Left lung (tissue), 10 donors: ENCODE data around the gene GATA5. TPM values are rescaled to one million over a fixed set of nuclear protein-coding genes. Genes with fewer than 3 reads are reported as not detected.

Experiments
- ATAC-seq: fragments of 200-7000 bp; cut with Tn5 transposase; one replicate; pipeline ENCODE4 v1.9.1; 2020; ENCODE audit warnings: moderate library complexity
- DNase-seq, 4 donors: peaks; one replicate each; pipeline ENCODE4 v3.0.0-alpha.2; 2013 to 2020
- H3K27ac ChIP-seq, 2 donors: fragments of 200-600 bp; sonication (generic) in 1 of 2; one replicate each; pipeline versions ENCODE4 v1.5.0 to v1.8.0; 2020 to 2021
- H3K27me3 ChIP-seq, 2 donors: fragments of 200-600 bp; sonication (generic) in 1 of 2; one replicate each; pipeline versions ENCODE4 v1.5.0 to v1.8.0; 2020 to 2021
- H3K36me3 ChIP-seq, 2 donors: fragments of 200-600 bp; sonication (generic) in 1 of 2; one replicate each; pipeline versions ENCODE4 v1.5.0 to v1.8.0; 2020 to 2021
- H3K4me1 ChIP-seq, 2 donors: fragments of 200-600 bp; one replicate each; pipeline ENCODE4 v1.8.0; 2021
- H3K4me3 ChIP-seq, 2 donors: fragments of 200-600 bp; sonication (generic) in 1 of 2; one replicate each; pipeline versions ENCODE4 v1.5.0 to v1.8.0; 2020 to 2021; ENCODE audit warnings: mild to moderate bottlenecking in 1 of 2
- H3K9me3 ChIP-seq, 2 donors: fragments of 200-600 bp; sonication (generic) in 1 of 2; one replicate each; pipeline versions ENCODE4 v1.5.0 to v1.8.0; 2020 to 2021
- intact Hi-C, 2 donors: fragments of 100-400 bp; cut with DNase I; formaldehyde crosslinking; loops; one replicate each; pipeline versions ENCODE4 v1.11.2 to v1.14.2; 2022
- polyA plus RNA-seq, 6 donors: library from polyadenylated mRNA; unstranded; fragments of 120-200 nt; gene quantifications; one replicate each; pipeline ENCODE4 v1.2.1, GENCODE V29; 2013; ENCODE audit not compliant: insufficient read length in 6 of 6
- total RNA-seq, 2 donors: library from RNA; stranded (reverse); fragmentation: NEBNext Ultra II Directional; extraction: Animal tissue kit (Norgen Biotek cat#: 25700); gene quantifications; one replicate each; pipeline ENCODE4 v1.2.1, GENCODE V29; 2021
- TF ChIP-seq, protein P1 (sequence below), 2 donors: fragments of 200-600 bp; sonication (generic) in 1 of 2; IDR thresholded peaks; one replicate each; pipeline versions ENCODE4 v1.5.0 to v1.8.0; 2021; ENCODE audit warnings: antibody characterized with exemption in 2 of 2
- donor health status: DM: no; HTN: yes; CAD: no.
- donor health status: DM: no; HTN: no; CAD: no.

GATA5 gene
- total and polyA plus RNA-seq, 8 donors, result 0.84 to 45.8 (median 30.9) TPM

GRCh38 chr20:62522748-62523396 is 47.1 kb upstream of the GATA5 start:
- intact Hi-C loops, result no loop called here
- DNase-seq, result no peak
- no peaks in the 10 kb centered on the region for H3K36me3 ChIP-seq
- peaks cover 14 to 95% of the 10 kb centered on the region in 2 donors for H3K27me3 ChIP-seq
- H3K27ac ChIP-seq, result no peak overlapping the region
- TF ChIP-seq, protein P1, sequence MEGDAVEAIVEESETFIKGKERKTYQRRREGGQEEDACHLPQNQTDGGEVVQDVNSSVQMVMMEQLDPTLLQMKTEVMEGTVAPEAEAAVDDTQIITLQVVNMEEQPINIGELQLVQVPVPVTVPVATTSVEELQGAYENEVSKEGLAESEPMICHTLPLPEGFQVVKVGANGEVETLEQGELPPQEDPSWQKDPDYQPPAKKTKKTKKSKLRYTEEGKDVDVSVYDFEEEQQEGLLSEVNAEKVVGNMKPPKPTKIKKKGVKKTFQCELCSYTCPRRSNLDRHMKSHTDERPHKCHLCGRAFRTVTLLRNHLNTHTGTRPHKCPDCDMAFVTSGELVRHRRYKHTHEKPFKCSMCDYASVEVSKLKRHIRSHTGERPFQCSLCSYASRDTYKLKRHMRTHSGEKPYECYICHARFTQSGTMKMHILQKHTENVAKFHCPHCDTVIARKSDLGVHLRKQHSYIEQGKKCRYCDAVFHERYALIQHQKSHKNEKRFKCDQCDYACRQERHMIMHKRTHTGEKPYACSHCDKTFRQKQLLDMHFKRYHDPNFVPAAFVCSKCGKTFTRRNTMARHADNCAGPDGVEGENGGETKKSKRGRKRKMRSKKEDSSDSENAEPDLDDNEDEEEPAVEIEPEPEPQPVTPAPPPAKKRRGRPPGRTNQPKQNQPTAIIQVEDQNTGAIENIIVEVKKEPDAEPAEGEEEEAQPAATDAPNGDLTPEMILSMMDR (IDR thresholded peaks at IDR 0.05), result no peak
- no peak overlapping the region for H3K4me3 ChIP-seq
- no peaks in the 10 kb centered on the region for H3K4me1 ChIP-seq
- no peak for ATAC-seq
- H3K9me3 ChIP-seq, result no peaks in the 10 kb centered on the region

DNA sequence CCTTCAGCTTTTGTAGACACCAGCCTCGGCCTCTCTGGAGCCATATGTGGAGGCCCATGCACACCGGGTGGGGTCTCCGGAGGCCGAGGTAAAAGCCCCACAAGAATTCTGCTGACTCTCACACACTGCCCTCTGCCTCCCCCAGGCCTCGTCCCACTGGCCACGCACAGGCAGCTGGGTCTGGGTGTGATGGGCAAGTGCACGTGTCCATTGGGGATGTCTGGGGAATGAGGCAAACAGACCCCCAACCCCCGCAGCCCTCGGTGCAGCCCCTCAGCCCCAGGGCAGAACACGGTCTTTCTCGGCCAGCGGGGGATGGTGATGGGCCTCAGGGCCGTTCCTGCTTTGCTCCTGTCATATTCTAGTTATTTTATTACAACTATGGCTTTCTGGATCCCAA is 44.0 kb upstream of the GATA5 start:
- TF ChIP-seq, protein P1 (IDR thresholded peaks at IDR 0.05), result no peak
- H3K27ac ChIP-seq, result no peak overlapping the region
- peaks cover 5 to 92% of the 10 kb centered on the region in 2 donors for H3K27me3 ChIP-seq
- no peaks in the 10 kb centered on the region for H3K4me1 ChIP-seq
- no peaks in the 10 kb centered on the region for H3K36me3 ChIP-seq
- no peaks in the 10 kb centered on the region for H3K9me3 ChIP-seq
- ATAC-seq (no peak), DNase-seq (no peak)
- no peak overlapping the region for H3K4me3 ChIP-seq
- intact Hi-C loops, result no loop called here

DNA sequence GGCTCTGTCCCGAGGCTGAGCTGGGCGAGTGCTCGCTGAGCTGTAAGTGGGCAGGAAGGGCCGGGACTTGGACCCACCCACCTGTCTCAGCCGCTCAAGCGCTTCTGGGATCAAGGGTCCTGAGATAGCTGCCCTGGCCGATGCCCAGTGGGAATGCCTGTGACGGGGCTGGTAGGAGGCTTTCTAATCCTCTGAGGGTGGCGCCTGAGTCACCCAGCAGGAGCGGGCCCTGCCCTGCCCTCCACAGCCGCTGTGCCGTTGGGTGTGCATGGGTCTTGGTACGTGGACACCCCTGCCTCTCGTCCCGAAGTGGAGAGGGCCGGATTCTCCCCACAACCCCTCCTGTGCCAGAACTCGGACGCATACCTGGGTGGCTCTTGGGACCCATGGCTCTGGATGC is 43.1 kb upstream of the GATA5 start:
- no peak overlapping the region for H3K27ac ChIP-seq
- no peaks in the 10 kb centered on the region for H3K36me3 ChIP-seq
- no peaks in the 10 kb centered on the region for H3K4me1 ChIP-seq
- TF ChIP-seq, protein P1 (IDR thresholded peaks at IDR 0.05), result no peak
- DNase-seq (no peak), ATAC-seq (no peak)
- peaks cover 0 to 92% of the 10 kb centered on the region in 2 donors for H3K27me3 ChIP-seq
- intact Hi-C loops, result no loop called here
- H3K9me3 ChIP-seq, result no peaks in the 10 kb centered on the region
- no peak overlapping the region for H3K4me3 ChIP-seq

- Histone ChIP-seq H3K27ac (no peak overlapping the region), H3K36me3 (no peaks in the 10 kb centered on the region), H3K4me3 (no peak overlapping the region), H3K27me3 (peaks cover 0 to 92% of the 10 kb centered on the region in 2 donors), H3K4me1 (no peaks in the 10 kb centered on the region), H3K9me3 (no peaks in the 10 kb centered on the region)
- DNase-seq, result no peak
- TF ChIP-seq, protein P1 (IDR thresholded peaks at IDR 0.05), result no peak
- intact Hi-C loops, result no loop called here
- ATAC-seq, result no peak
These were observed 42.3 kb upstream of the GATA5 start for GRCh38 chr20:62517901-62518610.

DNA sequence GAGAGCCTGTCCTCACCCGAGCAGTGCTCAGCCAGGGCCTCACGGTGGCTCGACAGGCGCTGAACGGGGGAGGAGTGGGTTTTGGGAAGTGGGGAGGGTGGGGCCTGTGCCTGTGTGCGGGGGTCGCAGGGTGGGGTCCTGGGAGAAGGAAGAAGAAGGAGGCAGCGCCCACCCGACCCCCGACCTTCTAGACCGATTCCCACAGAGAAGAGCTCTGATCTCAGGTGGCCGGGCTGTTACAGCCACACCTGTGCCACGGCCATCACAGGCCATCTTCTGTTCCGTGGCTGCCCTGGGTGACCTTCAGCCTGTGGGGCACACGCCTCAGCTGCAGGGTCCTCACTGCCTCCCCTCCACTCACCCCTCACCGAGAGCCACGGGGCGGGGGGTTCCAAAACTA is 41.4 kb upstream of the GATA5 start:
- no peaks in the 10 kb centered on the region for H3K36me3 ChIP-seq
- H3K4me3 ChIP-seq, result no peak overlapping the region
- peaks cover 0 to 92% of the 10 kb centered on the region in 2 donors for H3K27me3 ChIP-seq
- H3K9me3 ChIP-seq, result no peaks in the 10 kb centered on the region
- no peak for DNase-seq
- ATAC-seq, result no peak
- intact Hi-C loops, result no loop called here
- no peaks in the 10 kb centered on the region for H3K4me1 ChIP-seq
- TF ChIP-seq, protein P1 (IDR thresholded peaks at IDR 0.05), result no peak
- H3K27ac ChIP-seq, result no peak overlapping the region
